GM18502 (cell line): Measurements from ENCODE around the gene TMEM59L.

Experiments
- ATAC-seq: cut with Tn5 transposase; IDR thresholded peaks from one replicate; pipeline ENCODE4 v1.9.1; 2021; ENCODE audit warnings: mild to moderate bottlenecking; ENCODE audit not compliant: unreplicated experiment, poor library complexity

TMEM59L gene

DNA sequence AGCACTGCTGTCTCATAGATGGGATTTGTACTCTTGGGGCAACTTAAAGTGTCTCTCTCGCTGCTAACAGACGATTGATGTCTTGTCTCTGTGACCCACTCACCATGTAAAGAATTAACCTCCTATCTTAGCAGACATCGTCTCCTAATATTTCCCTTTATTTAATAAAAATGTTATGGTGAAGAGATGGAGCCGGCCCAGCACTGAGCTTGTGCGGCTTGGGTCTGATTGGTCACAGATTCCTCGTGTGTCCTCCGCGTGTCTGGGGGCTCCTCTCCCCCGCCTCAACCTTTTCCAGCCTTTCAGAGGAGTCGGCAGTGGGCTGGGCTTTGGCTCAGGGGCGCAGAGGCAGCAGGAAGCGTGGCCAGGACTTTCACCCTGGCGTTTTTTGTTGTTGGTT lies 57.6 kb downstream of the TMEM59L start:
- no peak for ATAC-seq
